SKM-1 (cell line): ENCODE data around the gene LEMD2.

ENCODE experiments used
- DNase-seq: peaks from one replicate; lab custom pipeline; 2025; ENCODE audit not compliant: unreplicated experiment; lab: John Stamatoyannopoulos, UW

Gene LEMD2

GRCh38 chr6:33797626-33798342 lies 8.9 kb upstream of the LEMD2 start:
- DNase-seq: no peak

- no peak for DNase-seq
Measured at GRCh38 chr6:33794910-33795623, 6.1 kb upstream of the LEMD2 start.

GRCh38 chr6:33792981-33793380 lies 4.1 kb upstream of the LEMD2 start:
- DNase-seq: no peak

- no peak for DNase-seq
Measured at GRCh38 chr6:33791620-33792019, 2.7 kb upstream of the LEMD2 start.

- DNase-seq: no peak
Measured at GRCh38 chr6:33790910-33791309, 2.0 kb upstream of the LEMD2 start.

GRCh38 chr6:33790379-33790778 lies 1.4 kb upstream of the LEMD2 start:
- DNase-seq: no peak

- no peak for DNase-seq
Measured at GRCh38 chr6:33789550-33789895, 593 bp upstream of the LEMD2 start.

- peak; percentile 91 for DNase-seq
Measured at GRCh38 chr6:33787954-33788693, 806 bp downstream of the LEMD2 start.

- DNase-seq: no peak
Measured at GRCh38 chr6:33787346-33787953, 1.5 kb downstream of the LEMD2 start.

- DNase-seq: no peak
Measured at GRCh38 chr6:33786736-33787135, 2.2 kb downstream of the LEMD2 start.

GRCh38 chr6:33785778-33786177 lies 3.2 kb downstream of the LEMD2 start:
- DNase-seq: no peak

GRCh38 chr6:33784787-33785186 lies 4.1 kb downstream of the LEMD2 start:
- no peak for DNase-seq

GRCh38 chr6:33783781-33784520 lies 5.0 kb downstream of the LEMD2 start:
- no peak for DNase-seq

GRCh38 chr6:33782561-33782960 lies 6.4 kb downstream of the LEMD2 start:
- DNase-seq: no peak

- no peak for DNase-seq
Measured at GRCh38 chr6:33781131-33781975, 7.6 kb downstream of the LEMD2 start.

- no peak for DNase-seq
Measured at GRCh38 chr6:33779895-33780294, 9.0 kb downstream of the LEMD2 start.

- no peak for DNase-seq
Measured at GRCh38 chr6:33779290-33779689, 9.6 kb downstream of the LEMD2 start.

- DNase-seq: no peak
Measured at GRCh38 chr6:33778444-33779121, 10.3 kb downstream of the LEMD2 start.
